B cell (primary cell): Measurements from ENCODE around the gene GLRA3. TPM values are rescaled to one million over a fixed set of nuclear protein-coding genes. Genes with fewer than 3 reads are reported as not detected.

Experiments used
- ATAC-seq: fragments of 200-7000 bp; cut with Tn5 transposase; one replicate; pipeline ENCODE4 v1.10.0; 2021; ENCODE audit warnings: low read depth, mild to moderate bottlenecking, moderate number of reproducible peaks, moderate library complexity
- CTCF ChIA-PET: fragments of 350-600 bp; sonication (Branson Sonifier 250); formaldehyde crosslinking; loops from one replicate; lab custom pipeline; 2021; ENCODE audit warnings: antibody characterized with exemption, inconsistent platforms; lab: Charles Lee
- POLR2A ChIA-PET: fragments of 350-600 bp; sonication (Branson Sonifier 250); formaldehyde crosslinking; loops from one replicate; lab custom pipeline; 2021; ENCODE audit warnings: antibody characterized with exemption; lab: Charles Lee
- DNase-seq: peaks from one replicate; pipeline ENCODE4 v3.0.0; 2013
- H2AFZ ChIP-seq: 2 replicates; pipeline ENCODE4 v1.6.1; 2012; ENCODE audit warnings: mild to moderate bottlenecking, low read depth, low read length; ENCODE audit not compliant: insufficient read depth, poor library complexity, severe bottlenecking
- H3K27ac ChIP-seq, 2 donors: 1 replicate in 1 of 2; 2 replicates in 1 of 2; pipeline ENCODE4 v1.5.1; 2012 to 2013; ENCODE audit warnings: low read length in 2 of 2, mild to moderate bottlenecking in 2 of 2, moderate library complexity in 1 of 2
- H3K27me3 ChIP-seq, 4 experiments: fragments of 200-600 bp in 1 of 4; sonication (generic) in 1 of 4; replicated peaks in 1 of 4; 1 replicate in 2 of 4; 2 replicates in 2 of 4; pipeline versions ENCODE4 v1.6.1 to v1.7.0; 2013 to 2016; ENCODE audit warnings: low read length in 3 of 4, mild to moderate bottlenecking in 2 of 4, mixed read lengths in 1 of 4, moderate library complexity in 1 of 4; ENCODE audit not compliant: insufficient read depth in 4 of 4, control insufficient read depth in 3 of 4; ENCODE audit errors: control extremely low read depth in 1 of 4
- H3K36me3 ChIP-seq, 2 experiments: replicated peaks in 1 of 2; 1 replicate in 1 of 2; 2 replicates in 1 of 2; pipeline versions ENCODE4 v1.6.1 to v1.7.1; 2013; ENCODE audit warnings: low read length in 1 of 2; ENCODE audit not compliant: insufficient read depth in 2 of 2, control insufficient read depth in 1 of 2; ENCODE audit errors: control extremely low read depth in 1 of 2, extremely low read depth in 1 of 2
- H3K4me1 ChIP-seq, 2 donors: fragments of 200-600 bp in 1 of 2; sonication (generic) in 1 of 2; 1 replicate in 1 of 2; 2 replicates in 1 of 2; pipeline versions ENCODE4 v1.5.1 to v1.6.1; 2013 to 2017; ENCODE audit warnings: low read length in 2 of 2; ENCODE audit not compliant: control insufficient read depth in 2 of 2, insufficient read depth in 2 of 2
- H3K4me2 ChIP-seq: replicated peaks from 2 replicates; pipeline ENCODE3; 2012; ENCODE audit warnings: mild to moderate bottlenecking, low read depth, low read length; ENCODE audit not compliant: poor library complexity, severe bottlenecking
- H3K4me3 ChIP-seq, 5 experiments: fragments of 200-600 bp in 1 of 5; sonication (generic) in 1 of 5; 1 replicate in 3 of 5; 2 replicates in 2 of 5; pipeline versions ENCODE4 v1.5.1 to v1.7.0; 2011 to 2016; ENCODE audit warnings: low read length in 4 of 5, mild to moderate bottlenecking in 4 of 5, low read depth in 2 of 5, control low read depth in 1 of 5, moderate library complexity in 1 of 5; ENCODE audit not compliant: insufficient read depth in 1 of 5; ENCODE audit errors: control extremely low read depth in 1 of 5, extremely low read depth in 1 of 5
- H3K79me2 ChIP-seq: fragments of 200-600 bp; sonication (generic); one replicate; pipeline ENCODE4 v1.6.0; 2016; ENCODE audit warnings: low read length; ENCODE audit not compliant: control insufficient read depth, insufficient read depth
- H3K9ac ChIP-seq: fragments of 200-600 bp; sonication (generic); 2 replicates; pipeline ENCODE4 v1.6.1; 2017; ENCODE audit warnings: mild to moderate bottlenecking, low read length, moderate library complexity
- H3K9me3 ChIP-seq, 3 donors: one replicate each; pipeline versions ENCODE4 v1.6.1 to v1.7.1; 2013; ENCODE audit warnings: low read length in 2 of 3; ENCODE audit not compliant: control insufficient read depth in 2 of 3, insufficient read depth in 1 of 3; ENCODE audit errors: control extremely low read depth in 1 of 3
- H4K20me1 ChIP-seq: 2 replicates; pipeline ENCODE4 v1.6.0; 2012; ENCODE audit warnings: mild to moderate bottlenecking, low read length; ENCODE audit not compliant: insufficient read depth, control insufficient read depth, poor library complexity, severe bottlenecking
- H3K27ac Mint-ChIP-seq: one replicate; pipeline ENCODE4 v1.8.0; 2021; ENCODE audit warnings: mixed read lengths
- H3K27me3 Mint-ChIP-seq: one replicate; pipeline ENCODE4 v1.8.0; 2021; ENCODE audit warnings: mixed read lengths
- H3K4me1 Mint-ChIP-seq: one replicate; pipeline ENCODE4 v1.8.0; 2021; ENCODE audit warnings: mixed read lengths
- H3K4me3 Mint-ChIP-seq: one replicate; pipeline ENCODE4 v1.8.0; 2021; ENCODE audit warnings: mixed read lengths
- H3K9me3 Mint-ChIP-seq: one replicate; pipeline ENCODE4 v1.8.0; 2022; ENCODE audit warnings: mixed read lengths; ENCODE audit not compliant: insufficient read depth
- CTCF ChIP-seq: fragments of 200-600 bp; IDR thresholded peaks from one replicate; pipeline ENCODE4 v1.8.0; 2022; ENCODE audit warnings: antibody characterized with exemption, mild to moderate bottlenecking
- EZH2 ChIP-seq: IDR thresholded peaks from 2 replicates; pipeline ENCODE4 v1.6.1; 2012; ENCODE audit warnings: borderline replicate concordance, low read depth, mild to moderate bottlenecking, moderate library complexity, low read length; ENCODE audit not compliant: insufficient read depth, poor library complexity, severe bottlenecking
- WGBS: methylation state at CpG from one replicate; pipeline ENCODE4 v1.1.5; 2013; ENCODE audit warnings: missing lambda C conversion rate; ENCODE audit not compliant: insufficient coverage; 5-methylcytosine and 5-hydroxymethylcytosine counted together
- intact Hi-C: fragments of 100-400 bp; cut with micrococcal nuclease; formaldehyde crosslinking; loops from one replicate; pipeline ENCODE4 v1.10.0; 2022
- polyA plus RNA-seq: library from polyadenylated mRNA; depleted of rRNA; stranded (reverse); fragments of >200 nt; gene quantifications from 2 replicates; pipeline ENCODE4 v1.2.3, GENCODE V29; 2012
- total RNA-seq, 2 donors: library from RNA; stranded (reverse); fragments of 120-200 nt in 1 of 2; gene quantifications; 1 replicate in 1 of 2; 2 replicates in 1 of 2; pipeline versions ENCODE4 v1.2.3 to v1.2.4, GENCODE V29; 2013 to 2022

GLRA3 gene
- total and polyA plus RNA-seq, 2 donors (not counting 1 experiment from before 2014, with no cell fraction given) = 0.12 to 0.30 TPM

GRCh38 chr4:174591243-174592021 is 237.6 kb downstream of the GLRA3 start:
- ChIA-PET CTCF (no interaction called here), POLR2A (no interaction called here)
- no peak for ATAC-seq
- H3K4me3 ChIP-seq = no peak overlapping the region
- H3K9me3 Mint-ChIP-seq = no peaks in the 10 kb centered on the region
- H3K79me2 ChIP-seq = no peaks in the 10 kb centered on the region
- no peak overlapping the region for H3K9ac ChIP-seq
- H3K4me1 ChIP-seq = peaks cover 3 to 4% of the 10 kb centered on the region in 2 donors
- no peaks in the 10 kb centered on the region for H3K27me3 ChIP-seq
- no peaks in the 10 kb centered on the region for H3K27me3 Mint-ChIP-seq
- intact Hi-C loops = no loop called here
- H3K27ac ChIP-seq = no peak overlapping the region
- H3K27ac Mint-ChIP-seq = no peak overlapping the region
- H3K9me3 ChIP-seq = peaks cover 0 to 3% (median 0%) of the 10 kb centered on the region in 3 donors
- peaks cover 7% of the 10 kb centered on the region for H3K4me1 Mint-ChIP-seq
- H3K4me2 ChIP-seq = peak overlapping the region; percentile 1
- TF ChIP-seq CTCF (no peak), EZH2 (no peak)
- H4K20me1 ChIP-seq = no peaks in the 10 kb centered on the region
- H3K4me3 Mint-ChIP-seq = peak overlapping the region; percentile 9
- no peaks in the 10 kb centered on the region for H3K36me3 ChIP-seq
- DNase-seq = peak; percentile 3
- no CpG with 5 or more reads among the region's 5 CpGs for WGBS
- H2AFZ ChIP-seq = no peak overlapping the region

GRCh38 chr4:174590336-174590735 is 238.7 kb downstream of the GLRA3 start:
- Histone ChIP-seq H3K4me1 (peaks cover 3 to 4% of the 10 kb centered on the region in 2 donors), H3K9ac (no peak overlapping the region), H3K4me2 (no peak overlapping the region), H3K36me3 (no peaks in the 10 kb centered on the region), H3K27ac (no peak overlapping the region), H2AFZ (no peak overlapping the region), H3K79me2 (no peaks in the 10 kb centered on the region), H3K9me3 (peaks cover 0 to 3% (median 0%) of the 10 kb centered on the region in 3 donors), H3K27me3 (no peaks in the 10 kb centered on the region), H4K20me1 (no peaks in the 10 kb centered on the region), H3K4me3 (no peak overlapping the region)
- Mint-ChIP-seq H3K4me1 (peaks cover 7% of the 10 kb centered on the region), H3K27me3 (no peaks in the 10 kb centered on the region), H3K4me3 (no peak overlapping the region), H3K27ac (no peak overlapping the region), H3K9me3 (no peaks in the 10 kb centered on the region)
- CTCF ChIA-PET = no interaction called here
- WGBS = no CpG with 5 or more reads among the region's 1 CpG
- intact Hi-C loops = no loop called here
- ATAC-seq (no peak), DNase-seq (no peak)
- TF ChIP-seq EZH2 (no peak), CTCF (no peak)
- POLR2A ChIA-PET = no interaction called here
